Esophagus squamous epithelium (tissue), 4 donors: ENCODE data around the gene CLTCL1.

Experiments used
- POLR2A ChIP-seq, 4 donors: fragments of 450-650 bp; IDR thresholded peaks; one replicate each; pipeline ENCODE4 v1.6.1; 2017; ENCODE audit warnings: antibody characterized with exemption in 4 of 4, mild to moderate bottlenecking in 4 of 4, moderate library complexity in 3 of 4
- TF ChIP-seq, protein P1 (sequence below), 6 experiments: fragments of 450-650 bp in 4 of 6; fragments of 200-600 bp in 2 of 6; sonication (generic) in 2 of 6; IDR thresholded peaks; one replicate each; pipeline ENCODE4 v1.5.1; 2016 to 2019; ENCODE audit warnings: antibody characterized with exemption in 6 of 6, mild to moderate bottlenecking in 4 of 6, moderate library complexity in 4 of 6

DNA sequence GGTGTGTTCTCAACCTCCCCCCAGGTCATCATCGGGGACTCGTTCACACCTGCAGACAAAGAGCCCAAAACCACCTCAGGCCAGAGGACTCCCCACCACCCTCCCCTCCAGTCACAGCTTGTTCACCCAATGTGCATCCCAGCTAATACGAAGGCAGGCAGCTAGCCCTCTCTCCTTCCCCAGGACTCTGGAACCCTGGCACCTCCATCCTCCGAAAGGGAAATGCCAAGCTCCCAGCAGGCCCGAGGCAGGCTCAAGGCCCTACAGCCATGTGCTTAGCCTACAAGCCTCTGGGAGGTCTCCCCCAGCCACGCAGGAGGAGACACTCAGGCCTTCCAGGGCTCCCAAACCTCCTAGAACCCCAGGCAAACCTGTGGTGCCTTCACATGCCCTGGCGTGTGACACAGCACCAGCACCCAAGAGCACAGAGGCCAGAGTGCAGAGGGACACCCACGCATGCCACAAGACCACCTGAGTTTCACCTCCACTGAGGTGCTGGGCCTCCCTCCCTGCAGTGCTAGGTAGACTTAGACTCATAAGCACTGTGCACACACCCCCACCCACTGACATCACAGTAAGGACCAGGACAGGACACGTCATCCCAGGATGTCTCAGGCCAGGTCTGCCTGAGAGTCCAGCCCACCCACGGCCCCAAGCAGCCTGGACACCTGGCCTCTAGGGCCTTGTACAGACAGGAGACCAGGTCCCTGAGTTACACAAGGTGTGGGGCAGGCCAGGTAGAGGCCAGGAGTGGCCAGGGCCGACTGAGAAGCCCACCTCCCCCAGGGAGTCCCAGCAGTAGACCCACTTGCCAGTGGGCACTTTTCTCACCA, 153.9 kb downstream of the CLTCL1 start:
- TF ChIP-seq, protein P1, sequence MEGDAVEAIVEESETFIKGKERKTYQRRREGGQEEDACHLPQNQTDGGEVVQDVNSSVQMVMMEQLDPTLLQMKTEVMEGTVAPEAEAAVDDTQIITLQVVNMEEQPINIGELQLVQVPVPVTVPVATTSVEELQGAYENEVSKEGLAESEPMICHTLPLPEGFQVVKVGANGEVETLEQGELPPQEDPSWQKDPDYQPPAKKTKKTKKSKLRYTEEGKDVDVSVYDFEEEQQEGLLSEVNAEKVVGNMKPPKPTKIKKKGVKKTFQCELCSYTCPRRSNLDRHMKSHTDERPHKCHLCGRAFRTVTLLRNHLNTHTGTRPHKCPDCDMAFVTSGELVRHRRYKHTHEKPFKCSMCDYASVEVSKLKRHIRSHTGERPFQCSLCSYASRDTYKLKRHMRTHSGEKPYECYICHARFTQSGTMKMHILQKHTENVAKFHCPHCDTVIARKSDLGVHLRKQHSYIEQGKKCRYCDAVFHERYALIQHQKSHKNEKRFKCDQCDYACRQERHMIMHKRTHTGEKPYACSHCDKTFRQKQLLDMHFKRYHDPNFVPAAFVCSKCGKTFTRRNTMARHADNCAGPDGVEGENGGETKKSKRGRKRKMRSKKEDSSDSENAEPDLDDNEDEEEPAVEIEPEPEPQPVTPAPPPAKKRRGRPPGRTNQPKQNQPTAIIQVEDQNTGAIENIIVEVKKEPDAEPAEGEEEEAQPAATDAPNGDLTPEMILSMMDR (IDR thresholded peaks at IDR 0.05), result no peak
- no peak for TF ChIP-seq POLR2A (IDR thresholded peaks at IDR 0.05)
